Adrenal gland (tissue), 12 donors: ENCODE results near the gene CACNA1E. TPM values are rescaled to one million over a fixed set of nuclear protein-coding genes. Genes with fewer than 3 reads are reported as not detected.

Experiments
- DNase-seq, 7 donors: peaks; one replicate each; pipeline ENCODE4 v3.0.0-alpha.2; 2019 to 2020
- H3K27ac ChIP-seq, 5 donors: fragments of 200-600 bp; sonication (generic) in 4 of 5; 1 replicate in 3 of 5; 2 replicates in 2 of 5; pipeline versions ENCODE4 v1.5.1 to v1.8.0; 2016 to 2020; ENCODE audit warnings: mild to moderate bottlenecking in 1 of 5
- H3K27me3 ChIP-seq: fragments of 200-600 bp; 2 replicates; pipeline ENCODE4 v1.8.0; 2021
- H3K36me3 ChIP-seq, 2 donors: fragments of 200-600 bp; replicated peaks in 1 of 2; 1 replicate in 1 of 2; 2 replicates in 1 of 2; pipeline versions ENCODE4 v1.5.1 to v1.8.0; 2018 to 2022
- H3K4me1 ChIP-seq, 2 donors: fragments of 200-600 bp; replicated peaks in 1 of 2; 1 replicate in 1 of 2; 2 replicates in 1 of 2; pipeline versions ENCODE4 v1.5.1 to v1.8.0; 2018 to 2021
- H3K4me3 ChIP-seq, 4 donors: fragments of 200-600 bp; sonication (generic) in 3 of 4; one replicate each; pipeline ENCODE4 v1.5.1; 2016 to 2018
- H3K9me3 ChIP-seq, 3 donors: fragments of 200-600 bp; sonication (generic) in 1 of 3; replicated peaks in 1 of 3; 1 replicate in 2 of 3; 2 replicates in 1 of 3; pipeline versions ENCODE4 v1.5.1 to v1.8.0; 2016 to 2021
- POLR2A ChIP-seq, 2 donors: fragments of 450-650 bp; IDR thresholded peaks; one replicate each; pipeline ENCODE4 v1.6.1; 2017; ENCODE audit warnings: antibody characterized with exemption in 2 of 2, mild to moderate bottlenecking in 2 of 2, moderate library complexity in 1 of 2
- WGBS, 4 donors: extraction: QIAGEN DNeasy Blood & Tissue Kit in 2 of 4; methylation state at CpG; one replicate each; pipeline versions ENCODE4 v1.1.5 to v1.1.7; 2013 to 2017; 5-methylcytosine and 5-hydroxymethylcytosine counted together
- intact Hi-C, 2 donors: fragments of 100-400 bp; cut with DNase I; formaldehyde crosslinking; loops; one replicate each; pipeline versions ENCODE4 v1.14.1 to v1.15.0; 2022 to 2023
- polyA plus RNA-seq, 3 donors: library from polyadenylated mRNA; stranded (reverse); fragments of 200-250 nt in 2 of 3; fragments of 350-450 nt in 1 of 3; fragmentation: Illumina TruSeq in 1 of 3; extraction: RNeasy Lipid Tissue Mini Kit (QIAGEN cat#74804) in 1 of 3; gene quantifications; one replicate each; pipeline ENCODE4 v1.2.3, GENCODE V29; 2013 to 2014
- total RNA-seq, 9 donors: library from RNA; depleted of rRNA in 4 of 9; stranded (reverse); fragments of >200 nt in 4 of 9; fragments of 120-200 nt in 1 of 9; fragmentation: NEBNext Ultra II Directional in 1 of 9; extraction: Animal tissue kit (Norgen Biotek cat#: 25700) in 1 of 9; gene quantifications; one replicate each; pipeline versions ENCODE4 v1.1.0 to v1.2.4, GENCODE V29; 2013 to 2023
- TF ChIP-seq, protein P1 (sequence below), 6 experiments: fragments of 450-650 bp in 4 of 6; fragments of 200-600 bp in 2 of 6; sonication (generic) in 1 of 6; IDR thresholded peaks; 1 replicate in 5 of 6; 2 replicates in 1 of 6; pipeline versions ENCODE4 v1.5.1 to v1.8.0; 2016 to 2021; ENCODE audit warnings: antibody characterized with exemption in 6 of 6, mild to moderate bottlenecking in 2 of 6, moderate library complexity in 1 of 6
- donor health status: healthy with polysubstance abuse.
- donor health status: Bipolar disorder and iron deficiency.
- donor health status: DM: yes; HTN: yes; CAD: no.
- donor health status: DM: no; HTN: no; CAD: no.
- donor health status: DM: no; HTN: no; CAD: no.
- donor health status: DM: yes; HTN: yes; CAD: no.

The CACNA1E gene
- total and polyA plus RNA-seq, 12 donors = 0.08 to 3.2 (median 1.3) TPM; not detected in 3

DNA sequence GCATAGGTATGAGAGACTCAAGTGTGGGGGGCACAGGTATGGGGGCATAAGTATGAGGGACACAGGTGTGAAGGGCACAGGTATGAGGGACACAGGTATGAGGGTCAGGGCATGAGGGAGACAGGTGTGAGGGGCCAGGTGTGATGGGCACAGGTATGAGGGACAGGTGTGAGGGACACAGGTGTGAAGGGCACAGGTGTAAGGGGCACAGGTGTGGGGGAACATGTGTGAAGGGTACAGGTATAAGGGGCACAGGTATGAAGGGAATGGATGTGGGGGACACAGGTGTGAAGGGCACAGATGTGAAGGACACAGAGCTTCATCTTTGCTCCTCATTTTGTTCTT is 41.2 kb upstream of the CACNA1E start:
- no peaks in the 10 kb centered on the region for H3K4me1 ChIP-seq
- intact Hi-C loops = no loop called here
- DNase-seq = no peak
- no peaks in the 10 kb centered on the region for H3K36me3 ChIP-seq
- H3K4me3 ChIP-seq = no peak overlapping the region
- H3K27me3 ChIP-seq = no peaks in the 10 kb centered on the region
- TF ChIP-seq, protein P1, sequence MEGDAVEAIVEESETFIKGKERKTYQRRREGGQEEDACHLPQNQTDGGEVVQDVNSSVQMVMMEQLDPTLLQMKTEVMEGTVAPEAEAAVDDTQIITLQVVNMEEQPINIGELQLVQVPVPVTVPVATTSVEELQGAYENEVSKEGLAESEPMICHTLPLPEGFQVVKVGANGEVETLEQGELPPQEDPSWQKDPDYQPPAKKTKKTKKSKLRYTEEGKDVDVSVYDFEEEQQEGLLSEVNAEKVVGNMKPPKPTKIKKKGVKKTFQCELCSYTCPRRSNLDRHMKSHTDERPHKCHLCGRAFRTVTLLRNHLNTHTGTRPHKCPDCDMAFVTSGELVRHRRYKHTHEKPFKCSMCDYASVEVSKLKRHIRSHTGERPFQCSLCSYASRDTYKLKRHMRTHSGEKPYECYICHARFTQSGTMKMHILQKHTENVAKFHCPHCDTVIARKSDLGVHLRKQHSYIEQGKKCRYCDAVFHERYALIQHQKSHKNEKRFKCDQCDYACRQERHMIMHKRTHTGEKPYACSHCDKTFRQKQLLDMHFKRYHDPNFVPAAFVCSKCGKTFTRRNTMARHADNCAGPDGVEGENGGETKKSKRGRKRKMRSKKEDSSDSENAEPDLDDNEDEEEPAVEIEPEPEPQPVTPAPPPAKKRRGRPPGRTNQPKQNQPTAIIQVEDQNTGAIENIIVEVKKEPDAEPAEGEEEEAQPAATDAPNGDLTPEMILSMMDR (IDR thresholded peaks at IDR 0.05) = no peak
- no peak for TF ChIP-seq POLR2A (IDR thresholded peaks at IDR 0.05)
- no peak overlapping the region for H3K27ac ChIP-seq
- no peaks in the 10 kb centered on the region for H3K9me3 ChIP-seq

DNA sequence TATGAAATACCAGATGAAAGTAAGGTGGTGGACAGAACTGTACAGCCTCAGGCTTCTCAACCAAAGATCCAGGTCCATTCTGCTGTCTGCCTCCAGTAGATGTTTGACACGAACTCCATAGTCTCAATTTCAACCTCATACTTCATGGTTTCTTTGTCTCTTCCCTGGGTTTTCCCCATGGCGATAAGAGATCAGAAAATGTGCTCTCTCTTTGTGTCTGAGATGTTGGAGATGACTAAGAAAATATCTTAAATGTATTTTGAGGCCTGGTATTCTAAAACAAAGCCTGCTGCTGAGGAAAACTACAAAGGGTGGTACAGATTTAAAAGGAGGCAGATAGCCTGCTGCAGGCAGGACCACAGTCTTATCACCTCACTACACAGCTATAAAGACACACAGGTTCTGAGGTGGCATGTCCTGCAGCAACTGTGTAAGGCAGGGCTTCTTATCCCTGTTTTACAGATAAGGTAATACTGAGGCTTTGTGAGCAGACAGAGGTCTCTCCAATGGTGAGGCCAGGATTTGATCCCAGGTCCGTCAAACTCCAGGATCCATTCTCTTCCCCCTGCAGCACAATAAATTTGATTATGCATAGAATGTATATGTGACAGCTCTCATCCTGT is 40.0 kb upstream of the CACNA1E start:
- no peaks in the 10 kb centered on the region for H3K4me1 ChIP-seq
- intact Hi-C loops = no loop called here
- H3K27me3 ChIP-seq = no peaks in the 10 kb centered on the region
- no peaks in the 10 kb centered on the region for H3K9me3 ChIP-seq
- DNase-seq = no peak
- no peak overlapping the region for H3K27ac ChIP-seq
- H3K4me3 ChIP-seq = no peak overlapping the region
- no peak for TF ChIP-seq POLR2A (IDR thresholded peaks at IDR 0.05)
- TF ChIP-seq, protein P1 (IDR thresholded peaks at IDR 0.05) = no peak
- 77 to 87% (median 80%) methylated on average over 3 of the region's 3 CpGs for WGBS, 4 donors
- H3K36me3 ChIP-seq = no peaks in the 10 kb centered on the region

DNA sequence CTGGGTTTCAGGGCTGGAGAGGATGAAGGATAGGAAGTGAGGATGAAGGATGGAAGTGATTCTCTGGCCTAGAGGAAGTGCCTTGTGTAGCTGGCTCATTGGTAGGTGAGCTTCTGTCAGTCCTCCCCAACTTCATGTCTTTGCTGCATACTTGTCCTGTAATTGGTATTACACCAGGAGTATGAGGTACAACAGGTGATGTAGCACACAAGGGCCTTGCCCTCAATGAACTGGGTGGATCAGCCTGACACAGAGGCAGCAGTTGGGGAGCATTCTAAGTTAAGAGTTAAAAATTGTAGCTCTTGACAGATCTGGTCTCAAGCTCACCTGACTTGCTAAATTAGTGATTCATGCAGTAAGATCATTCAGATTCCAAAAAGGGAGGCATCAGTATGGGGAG is 37.9 kb upstream of the CACNA1E start:
- intact Hi-C loops = no loop called here
- TF ChIP-seq POLR2A (IDR thresholded peaks at IDR 0.05) = no peak
- TF ChIP-seq, protein P1 (IDR thresholded peaks at IDR 0.05) = no peak
- no peak overlapping the region for H3K27ac ChIP-seq
- no peak for DNase-seq
- no peak overlapping the region for H3K4me3 ChIP-seq
- no peaks in the 10 kb centered on the region for H3K4me1 ChIP-seq
- H3K36me3 ChIP-seq = no peaks in the 10 kb centered on the region
- H3K27me3 ChIP-seq = no peaks in the 10 kb centered on the region
- no peaks in the 10 kb centered on the region for H3K9me3 ChIP-seq

DNA sequence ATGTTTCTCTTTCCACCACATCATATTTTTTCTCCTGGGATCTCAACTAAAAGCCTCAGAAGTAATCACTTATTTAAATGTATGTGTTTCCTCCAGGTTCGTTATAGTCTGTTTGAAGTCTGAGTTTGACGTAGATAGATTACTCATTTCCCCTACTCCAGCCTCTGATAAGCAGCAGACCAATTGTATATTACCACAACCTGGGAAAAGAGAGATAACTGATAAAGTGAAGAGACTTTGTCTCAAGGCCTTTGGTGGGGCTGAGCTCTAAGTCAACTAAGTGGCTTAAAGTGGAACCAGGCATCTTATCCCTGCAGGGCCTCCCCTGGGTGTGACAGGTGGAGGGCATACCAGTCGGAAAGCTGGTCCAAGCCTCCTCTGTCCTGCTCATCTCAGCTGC is 34.9 kb upstream of the CACNA1E start:
- Histone ChIP-seq H3K27me3 (no peaks in the 10 kb centered on the region), H3K4me3 (no peak overlapping the region), H3K36me3 (no peaks in the 10 kb centered on the region), H3K27ac (no peak overlapping the region), H3K4me1 (no peaks in the 10 kb centered on the region), H3K9me3 (no peaks in the 10 kb centered on the region)
- no peak for DNase-seq
- 33 to 61% (median 52%) methylated on average over 3 of the region's 3 CpGs for WGBS, 4 donors
- intact Hi-C loops = no loop called here
- TF ChIP-seq, protein P1 (IDR thresholded peaks at IDR 0.05) = no peak
- TF ChIP-seq POLR2A (IDR thresholded peaks at IDR 0.05) = no peak
